Ishikawa (cell line): Measurements from ENCODE around the gene ACAD8.

ENCODE experiments used
- CEBPB ChIP-seq: IDR thresholded peaks from 2 replicates; pipeline ENCODE4 v1.6.1; 2012
- CREB1 ChIP-seq: IDR thresholded peaks from 2 replicates; pipeline ENCODE4 v1.6.1; 2012; ENCODE audit warnings: low read depth
- EP300 ChIP-seq: IDR thresholded peaks from 2 replicates; pipeline ENCODE4 v1.6.1; 2012; ENCODE audit warnings: borderline replicate concordance
- FOXM1 ChIP-seq: IDR thresholded peaks from 2 replicates; pipeline ENCODE4 v1.6.1; 2012; ENCODE audit warnings: low read depth, borderline replicate concordance
- TAF1 ChIP-seq: IDR thresholded peaks from 2 replicates; pipeline ENCODE4 v1.6.1; 2012; ENCODE audit warnings: low read depth, mild to moderate bottlenecking
- TCF12 ChIP-seq: IDR thresholded peaks from 2 replicates; pipeline ENCODE4 v1.6.1; 2012; ENCODE audit warnings: low read depth
- TEAD4 ChIP-seq: IDR thresholded peaks from 2 replicates; pipeline ENCODE4 v1.6.1; 2012
- YY1 ChIP-seq: IDR thresholded peaks from 2 replicates; pipeline ENCODE4 v1.6.1; 2012; ENCODE audit warnings: low read depth
- TF ChIP-seq, protein P1 (sequence below): IDR thresholded peaks from 2 replicates; pipeline ENCODE4 v1.6.1; 2012

GRCh38 chr11:134282121-134283045 lies 29.0 kb downstream of the ACAD8 start:
- TF ChIP-seq TAF1 = no peak
- no peak for TF ChIP-seq CEBPB
- TF ChIP-seq TEAD4 = no peak
- TF ChIP-seq, protein P1, sequence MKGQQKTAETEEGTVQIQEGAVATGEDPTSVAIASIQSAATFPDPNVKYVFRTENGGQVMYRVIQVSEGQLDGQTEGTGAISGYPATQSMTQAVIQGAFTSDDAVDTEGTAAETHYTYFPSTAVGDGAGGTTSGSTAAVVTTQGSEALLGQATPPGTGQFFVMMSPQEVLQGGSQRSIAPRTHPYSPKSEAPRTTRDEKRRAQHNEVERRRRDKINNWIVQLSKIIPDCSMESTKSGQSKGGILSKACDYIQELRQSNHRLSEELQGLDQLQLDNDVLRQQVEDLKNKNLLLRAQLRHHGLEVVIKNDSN = no peak
- TF ChIP-seq EP300 = no peak
- TF ChIP-seq TCF12 = no peak
- TF ChIP-seq YY1 = no peak
- TF ChIP-seq FOXM1 = no peak
- no peak for TF ChIP-seq CREB1
